Esophagus muscularis mucosa (tissue), 3 donors: ENCODE results near the gene MRPS22.
A peak's percentile ranks its signal among the peaks of the same experiment; 100 is the strongest.

Experiments
- CTCF ChIP-seq, 3 experiments: fragments of 200-600 bp in 2 of 3; fragments of 450-650 bp in 1 of 3; sonication (generic) in 2 of 3; IDR thresholded peaks; one replicate each; pipeline ENCODE4 v1.5.1; 2017 to 2019; ENCODE audit warnings: antibody characterized with exemption in 3 of 3, mild to moderate bottlenecking in 2 of 3, moderate library complexity in 1 of 3
- POLR2A ChIP-seq: fragments of 450-650 bp; IDR thresholded peaks from one replicate; pipeline ENCODE4 v1.6.1; 2017; ENCODE audit warnings: antibody characterized with exemption, moderate library complexity, mild to moderate bottlenecking, low read depth
- POLR2AphosphoS5 ChIP-seq, 2 donors: sonication (generic); formaldehyde crosslinking; IDR thresholded peaks; one replicate each; pipeline ENCODE4 v1.6.1; 2017; ENCODE audit warnings: antibody characterized with exemption in 2 of 2

- TF ChIP-seq POLR2A = no peak
- TF ChIP-seq CTCF (IDR thresholded peaks at IDR 0.05) = peak; percentile 90 to 98 (median 98)
- peak in 1 of 2 donors; percentile 30 for TF ChIP-seq POLR2AphosphoS5 (IDR thresholded peaks at IDR 0.05)
Observed at GRCh38 chr3:139329364-139329850, 14.4 kb upstream of the MRPS22 start.
